Measurements from ENCODE around the gene ADGRA1. TPM values are rescaled to one million over a fixed set of nuclear protein-coding genes. Genes with fewer than 3 reads are reported as not detected.
"Not testable (repeated sequence)": the region's sequence is repeated elsewhere in the genome, so short reads cannot be mapped to it uniquely, and the experiment has no call there.

ADGRA1 gene
- total RNA-seq, 1 experiment from 2014 or later, result not detected

- DNase-seq (ENCODE audit: low read depth), result no peak
These were observed 39.8 kb downstream of the ADGRA1 start for GRCh38 chr10:133127291-133128125.

GRCh38 chr10:133128126-133129070 lies 40.7 kb downstream of the ADGRA1 start:
- no peak for DNase-seq (ENCODE audit: low read depth)

- DNase-seq (ENCODE audit: low read depth), result no peak
These were observed 41.5 kb downstream of the ADGRA1 start for GRCh38 chr10:133129071-133129858.

- no peak for DNase-seq (ENCODE audit: low read depth)
These were observed 42.3 kb downstream of the ADGRA1 start for GRCh38 chr10:133129859-133130495.

GRCh38 chr10:133130602-133131001 lies 42.9 kb downstream of the ADGRA1 start:
- no peak for DNase-seq (ENCODE audit: low read depth)

GRCh38 chr10:133131053-133131452 lies 43.3 kb downstream of the ADGRA1 start:
- DNase-seq (ENCODE audit: low read depth), result no peak

GRCh38 chr10:133131734-133132472 lies 44.2 kb downstream of the ADGRA1 start:
- DNase-seq (ENCODE audit: low read depth), result no peak

- no peak for DNase-seq (ENCODE audit: low read depth)
These were observed 45.0 kb downstream of the ADGRA1 start for GRCh38 chr10:133132473-133133291.

- DNase-seq (ENCODE audit: low read depth), result no peak
These were observed 45.9 kb downstream of the ADGRA1 start for GRCh38 chr10:133133471-133134231.

- peak; percentile 23 for DNase-seq (ENCODE audit: low read depth)
These were observed 46.8 kb downstream of the ADGRA1 start for GRCh38 chr10:133134411-133135115.

- DNase-seq (ENCODE audit: low read depth), result no peak
These were observed 47.4 kb downstream of the ADGRA1 start for GRCh38 chr10:133135116-133135465.

GRCh38 chr10:133137486-133138145 lies 49.9 kb downstream of the ADGRA1 start:
- DNase-seq (ENCODE audit: low read depth), result not testable (repeated sequence)

GRCh38 chr10:133139551-133140065 lies 51.9 kb downstream of the ADGRA1 start:
- DNase-seq (ENCODE audit: low read depth), result no peak

GRCh38 chr10:133140417-133141143 lies 52.9 kb downstream of the ADGRA1 start:
- DNase-seq (ENCODE audit: low read depth), result no peak

GRCh38 chr10:133141144-133141957 lies 53.6 kb downstream of the ADGRA1 start:
- no peak for DNase-seq (ENCODE audit: low read depth)

- DNase-seq (ENCODE audit: low read depth), result no peak
These were observed 54.2 kb downstream of the ADGRA1 start for GRCh38 chr10:133141958-133142340.
